Uterus (tissue), 4 donors: ENCODE results near the gene LRP1B. TPM values are rescaled to one million over a fixed set of nuclear protein-coding genes. Genes with fewer than 3 reads are reported as not detected.
"Not testable (repeated sequence)": the region's sequence is repeated elsewhere in the genome, so short reads cannot be mapped to it uniquely, and the experiment has no call there.

Experiments used
- DNase-seq, 2 donors: peaks; one replicate each; pipeline ENCODE4 v3.0.0-alpha.2; 2019 to 2020
- H3K27ac ChIP-seq, 2 donors: fragments of 200-600 bp; sonication (generic); 1 replicate in 1 of 2; 2 replicates in 1 of 2; pipeline ENCODE4 v1.5.1; 2016 to 2018
- H3K27me3 ChIP-seq, 2 donors: fragments of 200-600 bp; sonication (generic); one replicate each; pipeline ENCODE4 v1.5.1; 2018 to 2019; ENCODE audit warnings: control low read depth in 1 of 2
- H3K36me3 ChIP-seq, 2 donors: fragments of 200-600 bp; sonication (generic); one replicate each; pipeline ENCODE4 v1.5.1; 2019; ENCODE audit warnings: control low read depth in 1 of 2
- H3K4me1 ChIP-seq, 2 donors: fragments of 200-600 bp; sonication (generic); one replicate each; pipeline ENCODE4 v1.5.1; 2018 to 2019; ENCODE audit warnings: control low read depth in 1 of 2
- H3K4me3 ChIP-seq, 2 donors: fragments of 200-600 bp; sonication (generic); 1 replicate in 1 of 2; 2 replicates in 1 of 2; pipeline ENCODE4 v1.5.1; 2018 to 2019; ENCODE audit warnings: mild to moderate bottlenecking in 1 of 2
- H3K9me3 ChIP-seq, 2 donors: fragments of 200-600 bp; sonication (generic); one replicate each; pipeline ENCODE4 v1.5.1; 2019; ENCODE audit warnings: control low read depth in 1 of 2
- CTCF ChIP-seq, 4 experiments: fragments of 200-600 bp in 2 of 4; fragments of 450-650 bp in 2 of 4; sonication (generic) in 2 of 4; IDR thresholded peaks; one replicate each; pipeline ENCODE4 v1.5.1; 2016 to 2019; ENCODE audit warnings: antibody characterized with exemption in 4 of 4, mild to moderate bottlenecking in 2 of 4, moderate library complexity in 1 of 4
- POLR2A ChIP-seq, 2 donors: fragments of 450-650 bp; IDR thresholded peaks; one replicate each; pipeline ENCODE4 v1.6.1; 2016; ENCODE audit warnings: antibody characterized with exemption in 2 of 2, mild to moderate bottlenecking in 1 of 2, moderate library complexity in 1 of 2
- intact Hi-C: fragments of 100-400 bp; cut with DNase I; formaldehyde crosslinking; loops from one replicate; pipeline ENCODE4 v1.15.1; 2023; ENCODE audit warnings: low total_unique reads
- total RNA-seq, 4 donors: library from RNA; depleted of rRNA in 3 of 4; stranded (reverse); fragments of >200 nt in 3 of 4; gene quantifications; one replicate each; pipeline versions ENCODE4 v1.1.0 to v1.2.4, GENCODE V29; 2014 to 2023
- donor health status: DM: yes; HTN: yes; CAD: no.

Gene LRP1B
- total RNA-seq, 4 donors from 2014 or later: 0.29 to 7.3 (median 0.79) TPM; not detected in 1

- Histone ChIP-seq H3K36me3 (no peaks in the 10 kb centered on the region), H3K27ac (no peak overlapping the region), H3K27me3 (no peaks in the 10 kb centered on the region), H3K9me3 (no peaks in the 10 kb centered on the region), H3K4me1 (no peaks in the 10 kb centered on the region), H3K4me3 (no peak overlapping the region)
- intact Hi-C loops: no loop called here
- DNase-seq: no peak
- TF ChIP-seq POLR2A (IDR thresholded peaks at IDR 0.05) (no peak), CTCF (IDR thresholded peaks at IDR 0.05) (no peak)
Observed at GRCh38 chr2:140988597-140988996, 1142.2 kb downstream of the LRP1B start.

DNA sequence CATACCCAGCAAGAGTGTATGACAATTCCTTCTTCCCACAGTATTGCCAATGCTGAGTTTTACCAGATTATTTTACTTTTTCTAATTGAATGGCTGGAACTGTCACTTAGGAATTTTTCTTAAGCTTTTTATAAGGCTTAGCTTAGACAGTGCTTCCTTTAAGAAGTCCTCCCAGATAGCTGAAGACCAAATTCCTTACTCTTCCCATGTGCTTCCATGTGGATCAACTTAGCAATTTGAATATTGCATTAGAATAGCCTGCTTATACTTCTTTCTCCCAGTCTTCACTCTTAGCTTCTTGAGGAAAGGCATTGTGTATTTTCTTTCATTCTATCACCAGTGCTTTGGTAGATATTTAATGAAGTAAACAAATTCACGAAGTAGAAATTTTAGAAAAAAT lies 1144.4 kb downstream of the LRP1B start:
- Histone ChIP-seq H3K27me3 (no peaks in the 10 kb centered on the region), H3K27ac (no peak overlapping the region), H3K9me3 (no peaks in the 10 kb centered on the region), H3K36me3 (no peaks in the 10 kb centered on the region), H3K4me1 (no peaks in the 10 kb centered on the region), H3K4me3 (no peak overlapping the region)
- no peak for DNase-seq
- TF ChIP-seq CTCF (IDR thresholded peaks at IDR 0.05) (no peak), POLR2A (IDR thresholded peaks at IDR 0.05) (no peak)
- intact Hi-C loops: no loop called here

GRCh38 chr2:140975237-140975636 lies 1155.6 kb downstream of the LRP1B start:
- no peaks in the 10 kb centered on the region for H3K4me1 ChIP-seq
- no peaks in the 10 kb centered on the region for H3K27me3 ChIP-seq
- no peaks in the 10 kb centered on the region for H3K36me3 ChIP-seq
- no peaks in the 10 kb centered on the region for H3K9me3 ChIP-seq
- DNase-seq: no peak
- TF ChIP-seq CTCF (IDR thresholded peaks at IDR 0.05) (no peak), POLR2A (IDR thresholded peaks at IDR 0.05) (no peak)
- intact Hi-C loops: no loop called here
- H3K4me3 ChIP-seq: no peak overlapping the region
- H3K27ac ChIP-seq: no peak overlapping the region

DNA sequence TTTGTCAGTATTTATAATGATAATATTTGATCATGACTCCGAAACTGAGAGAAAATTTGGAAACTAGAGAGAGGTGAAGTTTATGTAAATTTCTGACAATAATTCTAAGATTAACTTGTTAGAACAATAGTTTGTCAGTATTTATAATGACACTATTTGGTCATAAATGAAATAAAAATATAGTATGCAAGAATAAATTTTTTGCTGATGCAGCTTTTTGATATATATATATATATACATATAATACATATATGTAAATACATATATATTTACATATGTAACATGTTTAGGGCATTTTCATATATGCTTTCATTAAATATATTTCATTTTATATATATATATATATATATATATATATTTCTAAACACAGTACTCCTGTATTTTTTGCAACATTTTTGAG lies 1158.1 kb downstream of the LRP1B start:
- no peak for DNase-seq
- no peaks in the 10 kb centered on the region for H3K9me3 ChIP-seq

DNA sequence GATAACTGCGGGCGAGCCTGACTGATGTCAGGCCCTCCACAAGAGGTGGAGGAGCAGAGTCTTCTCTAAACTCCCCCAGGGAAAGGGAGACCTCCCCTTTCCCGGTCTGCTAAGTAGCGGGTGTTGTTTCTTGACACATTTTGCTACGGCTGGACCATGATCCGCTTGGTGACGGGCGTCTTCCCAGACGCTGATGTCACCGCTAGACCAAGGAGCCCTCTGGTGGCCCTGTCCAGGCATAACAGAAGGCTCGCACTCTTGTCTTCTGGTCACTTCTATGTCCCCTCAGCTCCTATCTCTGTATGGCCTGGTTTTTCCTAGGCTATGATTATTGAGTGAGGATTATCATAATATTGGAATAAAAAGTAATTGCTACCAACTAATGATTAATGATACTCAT lies 1166.5 kb downstream of the LRP1B start:
- H3K36me3 ChIP-seq, intact Hi-C loops, H3K27me3 ChIP-seq, H3K27ac ChIP-seq, H3K4me1 ChIP-seq, DNase-seq, H3K4me3 ChIP-seq, H3K9me3 ChIP-seq: not testable (repeated sequence)

More for the DNA sequence above, 1158.1 kb downstream of the LRP1B start:
- no peaks in the 10 kb centered on the region for H3K4me1 ChIP-seq
- no peaks in the 10 kb centered on the region for H3K27me3 ChIP-seq
- intact Hi-C loops: no loop called here
- no peak overlapping the region for H3K4me3 ChIP-seq
- no peaks in the 10 kb centered on the region for H3K36me3 ChIP-seq
- no peak overlapping the region for H3K27ac ChIP-seq
- no peak for TF ChIP-seq POLR2A (IDR thresholded peaks at IDR 0.05)
- no peak for TF ChIP-seq CTCF (IDR thresholded peaks at IDR 0.05)

DNA sequence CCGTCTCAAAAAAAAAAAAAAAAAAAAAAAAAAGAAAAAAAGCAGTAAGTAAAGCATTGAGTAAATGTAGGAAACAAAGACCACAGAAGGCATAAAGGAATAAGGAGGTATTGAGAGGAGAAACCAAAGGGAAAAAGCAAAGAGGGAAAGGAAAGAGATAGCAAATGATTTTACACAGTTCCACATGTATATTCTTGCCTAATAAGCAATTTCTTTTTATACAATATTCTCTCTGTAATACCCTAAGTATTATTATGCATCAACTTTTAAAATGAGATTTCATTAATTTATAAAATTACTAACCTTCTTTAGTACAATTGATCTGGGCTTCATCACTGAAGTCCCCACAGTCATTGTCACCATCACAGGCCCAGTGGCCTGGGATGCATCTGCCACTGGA lies 1180.9 kb downstream of the LRP1B start:
- Histone ChIP-seq H3K4me1 (no peaks in the 10 kb centered on the region), H3K4me3 (no peak overlapping the region), H3K27me3 (no peaks in the 10 kb centered on the region), H3K9me3 (no peaks in the 10 kb centered on the region), H3K27ac (no peak overlapping the region), H3K36me3 (no peaks in the 10 kb centered on the region)
- DNase-seq: no peak
- TF ChIP-seq POLR2A (IDR thresholded peaks at IDR 0.05): no peak
- intact Hi-C loops: no loop called here
